ENCODE results near the gene TANK. TPM values are rescaled to one million over a fixed set of nuclear protein-coding genes. Genes with fewer than 3 reads are reported as not detected.

Gene TANK
- total RNA-seq, 4 donors from 2014 or later: 34.8 to 83.7 (median 60.7) TPM

- Histone ChIP-seq H3K27ac (no peak overlapping the region), H3K4me3 (no peak overlapping the region), H3K36me3 (no peaks in the 10 kb centered on the region), H3K27me3 (no peaks in the 10 kb centered on the region), H3K9me3 (no peaks in the 10 kb centered on the region), H3K4me1 (no peaks in the 10 kb centered on the region)
- intact Hi-C loops (cut with DNase I): no loop called here
- 64 to 81% methylated on average over 3 of the region's 3 CpGs for WGBS, 2 donors
- DNase-seq: no peak
- TF ChIP-seq POLR2A (IDR thresholded peaks at IDR 0.05) (no peak), CTCF (IDR thresholded peaks at IDR 0.05) (no peak)
These were observed 44.4 kb upstream of the TANK start for GRCh38 chr2:161115605-161116380.

GRCh38 chr2:161116509-161116908 is 43.7 kb upstream of the TANK start:
- H3K4me1 ChIP-seq: no peaks in the 10 kb centered on the region
- TF ChIP-seq CTCF (IDR thresholded peaks at IDR 0.05): no peak
- TF ChIP-seq POLR2A (IDR thresholded peaks at IDR 0.05): no peak
- intact Hi-C loops (cut with DNase I): no loop called here
- no peaks in the 10 kb centered on the region for H3K27me3 ChIP-seq
- H3K9me3 ChIP-seq: no peaks in the 10 kb centered on the region
- WGBS, 2 donors: 81 to 85% methylated on average over 5 of the region's 5 CpGs
- H3K4me3 ChIP-seq: no peak overlapping the region
- no peak overlapping the region for H3K27ac ChIP-seq
- H3K36me3 ChIP-seq: no peaks in the 10 kb centered on the region
- no peak for DNase-seq

DNA sequence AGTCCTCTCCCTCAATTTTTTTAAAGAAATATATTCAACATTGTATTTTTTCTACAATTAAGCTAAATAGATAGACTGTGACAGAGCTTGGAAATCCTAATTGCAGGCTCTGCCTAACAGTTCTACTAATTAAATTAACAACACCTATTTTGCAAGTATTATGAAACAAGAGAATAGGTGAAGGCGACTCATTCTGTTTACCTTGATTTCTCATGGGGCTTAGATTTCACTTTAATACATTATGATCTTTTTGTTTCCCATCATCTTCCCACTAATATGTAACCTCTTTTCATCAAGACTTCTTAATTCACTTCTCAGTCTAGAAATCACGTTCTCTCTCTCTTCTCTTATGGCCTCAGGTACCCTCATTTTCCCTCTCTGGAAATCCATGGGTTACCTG is 42.7 kb upstream of the TANK start:
- DNase-seq: no peak
- Histone ChIP-seq H3K4me1 (peaks cover 0 to 5% (median 4%) of the 10 kb centered on the region in 3 donors), H3K27ac (no peak overlapping the region), H3K9me3 (no peaks in the 10 kb centered on the region), H3K36me3 (no peaks in the 10 kb centered on the region), H3K4me3 (no peak overlapping the region), H3K27me3 (no peaks in the 10 kb centered on the region)
- 62 to 81% methylated on average over 2 of the region's 2 CpGs for WGBS, 2 donors
- TF ChIP-seq CTCF (IDR thresholded peaks at IDR 0.05) (no peak), POLR2A (IDR thresholded peaks at IDR 0.05) (no peak)
- intact Hi-C loops (cut with DNase I): no loop called here

DNA sequence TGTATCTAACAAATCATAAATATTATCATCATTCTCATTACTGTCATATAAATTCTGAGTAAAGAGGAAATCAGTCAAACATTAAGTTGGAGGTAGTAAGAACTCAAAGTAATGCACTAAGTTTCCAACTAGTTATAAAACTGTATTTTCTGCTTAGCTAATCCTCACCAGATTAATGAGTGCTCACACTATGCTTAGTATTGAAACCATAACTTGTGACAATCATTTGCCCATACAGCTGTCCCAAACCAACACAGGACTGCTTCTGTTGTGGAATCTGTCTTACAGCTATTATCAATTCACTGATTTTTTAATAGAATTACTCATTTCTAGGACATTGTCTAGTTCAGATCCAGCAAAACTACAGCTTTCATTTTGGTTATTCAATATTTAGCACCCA is 41.5 kb upstream of the TANK start:
- intact Hi-C loops (cut with DNase I): no loop called here
- no peak for DNase-seq
- H3K4me1 ChIP-seq: peaks cover 10 to 17% (median 13%) of the 10 kb centered on the region in 3 donors
- H3K9me3 ChIP-seq: no peaks in the 10 kb centered on the region
- no peaks in the 10 kb centered on the region for H3K27me3 ChIP-seq
- H3K27ac ChIP-seq: no peak overlapping the region
- no peak for TF ChIP-seq CTCF (IDR thresholded peaks at IDR 0.05)
- TF ChIP-seq POLR2A (IDR thresholded peaks at IDR 0.05): no peak
- no peaks in the 10 kb centered on the region for H3K36me3 ChIP-seq
- no peak overlapping the region for H3K4me3 ChIP-seq

GRCh38 chr2:161119483-161119882 is 40.7 kb upstream of the TANK start:
- DNase-seq: no peak
- H3K36me3 ChIP-seq: no peaks in the 10 kb centered on the region
- H3K27ac ChIP-seq: no peak overlapping the region
- no peaks in the 10 kb centered on the region for H3K27me3 ChIP-seq
- no peaks in the 10 kb centered on the region for H3K9me3 ChIP-seq
- peaks cover 10 to 25% (median 20%) of the 10 kb centered on the region in 3 donors for H3K4me1 ChIP-seq
- no peak for TF ChIP-seq POLR2A (IDR thresholded peaks at IDR 0.05)
- TF ChIP-seq CTCF (IDR thresholded peaks at IDR 0.05): no peak
- no peak overlapping the region for H3K4me3 ChIP-seq
- intact Hi-C loops (cut with DNase I): no loop called here

All from esophagus squamous epithelium (tissue), 5 donors.